Left forelimb (tissue), 1 donor: ENCODE data around the gene ASIP.
"Not testable (repeated sequence)": the region's sequence is repeated elsewhere in the genome, so short reads cannot be mapped to it uniquely, and the experiment has no call there.

Experiments used
- DNase-seq: peaks from one replicate; pipeline ENCODE4 v3.0.0-alpha.2; 2018; ENCODE audit warnings: low spot score

ASIP gene

GRCh38 chr20:34287500-34287899, 46.3 kb downstream of the ASIP start:
- DNase-seq: not testable (repeated sequence)

DNA sequence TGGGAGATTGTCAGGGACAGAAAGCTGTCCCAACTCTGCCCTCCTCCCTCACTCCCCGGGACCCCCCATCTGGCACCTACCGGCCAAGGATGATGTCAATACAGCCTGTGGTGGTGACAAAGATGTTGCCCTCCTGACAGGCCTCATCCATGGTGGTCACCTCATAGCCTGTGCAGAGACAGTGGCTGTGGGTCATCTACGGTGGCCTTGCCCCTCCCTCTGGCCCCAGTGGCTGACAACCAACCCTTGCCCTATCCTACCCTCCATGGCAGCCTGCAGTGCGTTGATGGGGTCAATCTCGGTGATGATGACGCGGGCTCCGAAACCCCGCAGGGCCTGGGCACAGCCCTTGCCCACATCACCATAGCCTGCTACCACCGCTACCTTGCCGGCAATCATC, 49.2 kb downstream of the ASIP start:
- DNase-seq: no peak

- no peak for DNase-seq
Observed at GRCh38 chr20:34292496-34292895, 51.3 kb downstream of the ASIP start.

GRCh38 chr20:34293119-34293518, 51.9 kb downstream of the ASIP start:
- no peak for DNase-seq

DNA sequence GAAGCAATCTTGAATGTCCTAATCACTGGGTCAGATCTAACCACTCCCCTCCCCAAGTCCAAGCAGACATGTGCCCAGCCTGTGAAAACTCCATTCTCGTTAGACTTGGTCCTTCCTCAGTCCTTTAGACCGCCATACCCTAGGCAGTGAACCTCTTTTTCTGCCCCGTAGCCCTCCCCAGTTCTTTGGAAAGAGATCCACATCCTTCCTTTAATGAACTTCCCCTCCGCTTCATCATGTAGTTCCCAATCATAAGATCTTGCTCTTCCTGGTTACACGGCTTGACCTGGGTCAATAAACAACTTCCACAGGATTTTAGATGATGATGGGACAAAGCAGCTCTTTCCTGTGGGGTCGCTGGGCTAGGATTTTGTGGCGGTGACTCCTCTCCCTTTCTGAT, 52.4 kb downstream of the ASIP start:
- DNase-seq: no peak

DNA sequence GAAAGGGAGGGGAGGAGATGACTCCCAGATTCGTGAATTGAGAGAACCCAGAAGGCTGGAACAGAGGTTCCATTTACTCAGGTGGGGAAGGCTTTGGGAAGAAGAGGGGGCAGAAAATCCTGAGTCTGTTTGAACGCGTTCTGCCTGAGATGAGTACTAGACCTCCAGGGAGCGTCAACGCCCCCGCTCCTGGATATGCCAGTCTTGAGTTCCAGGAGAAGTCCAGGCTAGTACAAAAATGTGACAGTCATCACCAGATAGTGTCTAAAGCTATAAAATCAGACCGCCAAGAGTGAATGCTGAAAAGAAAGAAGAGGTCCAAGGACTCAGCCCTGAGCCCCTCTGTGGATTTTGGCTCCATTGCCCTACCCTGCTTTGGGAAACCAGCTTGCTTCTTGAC, 53.3 kb downstream of the ASIP start:
- no peak for DNase-seq

DNA sequence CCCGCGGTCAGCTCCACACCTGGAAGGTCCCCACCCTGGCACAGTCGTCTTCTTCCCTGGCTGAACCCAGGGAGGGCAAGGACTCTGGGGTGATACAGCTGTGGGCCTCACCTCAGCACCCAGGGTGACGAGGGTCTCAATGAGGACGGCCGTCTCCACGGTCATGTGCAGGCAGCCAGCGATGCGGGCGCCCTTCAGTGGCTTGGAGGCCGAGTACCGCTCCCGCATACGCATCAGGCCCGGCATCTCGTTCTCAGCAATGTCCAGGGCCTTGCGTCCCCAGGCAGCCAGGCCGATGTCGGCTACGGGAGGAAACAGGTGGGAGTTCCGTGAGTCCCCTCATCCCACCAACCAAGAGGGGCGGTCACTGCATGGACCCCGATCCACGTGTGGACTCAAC, 54.1 kb downstream of the ASIP start:
- no peak for DNase-seq

DNA sequence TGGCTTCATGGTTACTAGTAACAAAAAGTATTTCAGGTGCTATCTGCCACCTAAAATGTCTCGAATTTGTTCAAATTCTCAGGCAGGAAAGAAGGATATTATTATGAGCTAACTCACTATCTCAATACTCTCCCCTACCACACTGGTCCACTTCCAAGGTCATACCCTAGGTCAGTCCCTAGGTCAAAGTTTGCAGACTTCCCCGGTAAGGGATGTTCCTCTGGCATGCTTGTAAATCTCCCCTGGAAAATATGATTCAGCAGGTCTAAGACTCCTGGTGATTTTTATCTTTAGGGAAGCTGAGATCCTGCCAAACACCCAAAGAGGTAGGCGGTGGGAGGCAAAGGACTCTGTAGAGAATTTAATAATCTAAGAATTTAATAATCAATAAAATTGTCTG, 55.2 kb downstream of the ASIP start:
- no peak for DNase-seq

GRCh38 chr20:34298294-34298784, 57.1 kb downstream of the ASIP start:
- DNase-seq: not testable (repeated sequence)

- no peak for DNase-seq
Observed at GRCh38 chr20:34299556-34300255, 58.5 kb downstream of the ASIP start.

- no peak for DNase-seq
Observed at GRCh38 chr20:34300256-34300806, 59.1 kb downstream of the ASIP start.

GRCh38 chr20:34300809-34301586, 59.8 kb downstream of the ASIP start:
- no peak for DNase-seq

GRCh38 chr20:34301587-34302311, 60.5 kb downstream of the ASIP start:
- no peak for DNase-seq

GRCh38 chr20:34302312-34302722, 61.1 kb downstream of the ASIP start:
- DNase-seq: no peak

GRCh38 chr20:34302723-34303533, 61.7 kb downstream of the ASIP start, which contains the start of gene AHCY:
Gene AHCY, minus strand, starts transcription at chr20:34303355. Its CDS starts 85 bp downstream, at chr20:34303270.
- DNase-seq: peak; percentile 96

- DNase-seq: no peak
Observed at GRCh38 chr20:34305333-34306230, 64.4 kb downstream of the ASIP start.

DNA sequence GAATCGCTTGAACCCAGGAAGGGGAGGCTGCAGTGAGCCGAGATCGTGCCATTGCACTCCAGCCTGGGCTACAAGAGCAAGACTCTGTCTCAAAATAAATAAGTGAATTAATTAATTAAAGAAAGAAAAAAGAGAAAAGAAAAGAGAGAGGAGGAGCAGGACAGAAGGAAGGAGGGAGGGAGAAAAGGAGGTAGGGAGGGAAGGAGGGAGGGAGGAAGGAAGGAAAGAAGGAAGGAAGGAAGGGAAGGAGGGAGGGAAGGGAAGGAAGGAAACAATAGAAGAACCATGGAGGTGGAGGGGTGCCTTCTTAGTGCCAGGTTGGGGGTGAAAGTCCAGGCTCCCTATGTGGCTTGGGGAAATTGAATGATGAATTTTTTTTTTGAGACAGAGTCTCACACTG, 68.5 kb downstream of the ASIP start:
- DNase-seq: no peak

- DNase-seq: no peak
Observed at GRCh38 chr20:34310481-34311117, 69.4 kb downstream of the ASIP start.

- no peak for DNase-seq
Observed at GRCh38 chr20:34311118-34312023, 70.1 kb downstream of the ASIP start.
